GM18517 (cell line): Measurements from ENCODE around the gene CRYGN.

ENCODE experiments used
- ATAC-seq: cut with Tn5 transposase; IDR thresholded peaks from one replicate; pipeline ENCODE4 v1.9.1; 2021; ENCODE audit warnings: mild to moderate bottlenecking, moderate library complexity; ENCODE audit not compliant: unreplicated experiment

The CRYGN gene

DNA sequence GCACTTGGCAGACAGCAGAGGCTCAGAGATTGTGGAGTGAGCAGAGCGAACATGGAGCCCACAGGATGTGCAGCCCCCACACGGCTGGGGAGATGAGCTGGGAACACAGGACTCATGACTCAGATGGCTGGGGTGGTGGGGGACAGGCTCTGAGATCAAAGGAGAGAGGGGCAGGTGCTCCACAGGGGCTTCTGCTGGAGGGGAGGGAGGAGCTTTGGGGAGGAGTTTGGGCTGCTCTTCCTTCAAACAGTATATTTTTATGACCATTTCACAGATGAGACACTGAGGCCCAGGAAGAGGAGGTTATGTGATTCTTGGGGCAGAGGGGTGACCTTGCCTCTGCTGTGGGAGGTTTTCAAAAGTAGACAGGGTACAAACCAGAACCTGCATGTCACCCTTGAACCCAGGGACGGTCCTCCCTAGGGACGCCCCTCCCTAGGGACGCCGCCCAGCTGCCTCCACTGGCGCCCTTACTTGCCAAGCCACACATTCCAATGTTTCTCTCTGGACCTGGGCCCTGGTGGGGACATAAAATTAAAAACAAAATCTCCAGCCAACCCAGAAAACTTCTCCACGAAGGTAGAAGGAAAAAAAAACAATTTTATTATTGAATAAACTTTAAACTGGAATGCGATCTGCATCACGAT, 981 bp upstream of the CRYGN start:
- no peak for ATAC-seq

DNA sequence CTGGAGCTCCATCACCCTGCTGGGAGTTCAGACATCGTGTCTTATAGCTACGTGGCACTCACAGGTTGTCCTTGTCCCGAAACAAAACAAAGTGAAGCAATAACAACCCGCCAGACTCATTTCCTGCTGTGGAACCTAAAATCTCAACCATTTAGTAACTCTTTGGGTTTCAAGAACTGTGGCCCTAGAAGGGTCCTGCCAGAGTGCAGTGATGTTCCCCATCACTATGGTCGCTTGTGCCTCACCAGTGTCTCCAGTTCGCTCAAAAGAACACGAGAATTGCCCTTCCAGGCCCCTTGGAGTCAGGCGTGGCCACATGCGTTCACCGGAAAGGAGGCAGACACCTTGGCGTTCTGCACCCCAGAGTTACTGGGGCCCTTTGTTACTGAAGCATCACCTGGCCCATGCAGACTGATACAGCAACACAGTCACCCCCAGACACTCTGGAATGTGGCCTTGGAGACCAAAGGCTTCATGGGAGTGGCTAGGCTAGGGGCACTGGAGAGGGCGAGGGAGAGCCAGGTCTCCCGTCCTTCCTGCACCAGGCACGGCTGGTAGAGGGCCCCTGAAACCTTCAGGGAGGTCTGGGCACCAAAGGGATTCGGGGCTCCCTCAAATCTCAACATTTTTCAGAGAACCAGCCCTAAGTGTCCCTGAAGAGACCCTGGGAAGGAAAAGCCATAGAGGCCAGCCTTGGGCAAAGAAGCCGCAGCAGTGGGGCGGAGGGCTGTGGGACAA, 908 bp downstream of the CRYGN start:
- no peak for ATAC-seq

DNA sequence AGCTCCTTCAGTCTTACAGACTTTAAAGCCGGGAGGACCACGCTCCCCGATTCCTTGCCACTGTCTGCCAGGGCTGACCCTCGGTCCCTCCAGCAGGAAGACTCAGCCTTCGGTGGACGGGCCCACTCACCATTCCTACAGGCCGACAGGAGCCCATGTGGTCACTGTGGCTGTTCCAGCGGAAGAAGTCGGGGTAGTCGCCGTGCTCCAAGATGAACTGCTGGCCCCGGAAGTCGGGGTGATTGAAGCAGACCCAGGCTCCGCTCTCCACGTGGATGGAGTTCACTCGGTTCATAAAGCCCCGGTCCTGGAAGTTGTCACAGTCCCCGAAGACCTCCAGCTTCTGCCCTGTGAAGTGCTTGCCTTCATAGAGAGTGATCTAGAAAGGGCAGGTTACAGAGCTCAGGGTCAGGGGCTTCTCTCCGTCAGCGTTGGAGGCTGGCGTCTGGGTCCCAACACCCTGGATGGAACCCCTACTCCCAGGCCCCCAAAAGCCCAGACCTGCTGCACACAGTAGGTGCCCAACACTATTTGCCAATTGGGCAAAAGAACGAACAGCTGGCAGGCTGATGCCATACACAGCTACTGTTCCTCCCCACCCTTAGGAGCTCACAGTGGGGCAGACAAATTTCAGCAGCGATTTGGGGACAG, 1.9 kb downstream of the CRYGN start:
- no peak for ATAC-seq

DNA sequence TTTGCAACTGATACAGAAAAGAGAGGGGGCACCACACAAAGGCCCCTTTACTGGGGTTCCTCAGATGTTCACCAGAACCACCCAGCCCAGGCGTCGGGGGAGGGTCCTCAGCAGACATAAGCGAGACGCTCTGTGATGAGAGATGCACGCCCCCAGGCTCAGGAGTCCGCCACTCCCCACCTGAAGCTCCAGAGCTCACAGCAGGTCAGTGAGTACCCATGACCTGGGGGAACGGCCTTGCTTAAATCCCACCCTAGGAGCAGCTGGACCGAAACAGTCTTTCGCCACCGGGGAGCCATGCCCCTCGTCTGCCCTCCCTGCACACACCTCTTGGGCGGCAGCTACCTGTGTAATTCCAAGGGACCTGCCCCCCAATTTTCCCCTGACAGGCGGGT, 2.8 kb downstream of the CRYGN start:
- no peak for ATAC-seq

DNA sequence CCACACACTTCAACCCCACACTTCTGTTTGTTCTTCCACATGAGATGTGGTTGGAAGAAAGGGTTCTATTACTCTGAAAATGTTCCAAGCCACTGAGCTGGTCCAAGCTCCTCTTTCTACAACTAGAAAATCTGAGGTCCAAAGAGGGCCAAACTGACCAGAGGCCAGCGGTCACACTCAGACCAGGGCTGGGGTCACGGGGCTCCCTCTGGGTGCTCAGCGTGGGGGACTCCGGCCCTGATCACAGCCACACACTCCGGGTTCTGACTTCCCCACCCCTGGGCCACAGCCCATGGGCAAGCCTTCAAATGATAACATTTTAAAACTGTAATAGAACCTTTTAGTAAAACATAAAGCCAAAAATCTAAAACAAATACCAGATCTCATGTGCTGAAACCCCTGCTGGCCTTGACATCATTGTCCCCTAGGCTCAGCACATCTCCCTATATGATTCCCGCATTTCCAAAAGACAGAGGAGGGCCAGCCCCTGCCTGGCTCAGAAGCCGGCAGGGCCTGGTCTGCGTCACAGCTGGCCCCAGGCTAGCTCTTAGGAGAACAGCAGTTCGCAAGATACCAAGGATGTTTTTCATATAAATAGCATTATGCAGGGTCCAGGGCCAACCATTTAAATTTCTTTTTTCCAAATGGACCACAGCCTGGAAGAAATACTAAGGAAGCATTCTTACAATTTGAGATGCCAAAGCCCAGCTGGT, 3.3 kb downstream of the CRYGN start:
- no peak for ATAC-seq

DNA sequence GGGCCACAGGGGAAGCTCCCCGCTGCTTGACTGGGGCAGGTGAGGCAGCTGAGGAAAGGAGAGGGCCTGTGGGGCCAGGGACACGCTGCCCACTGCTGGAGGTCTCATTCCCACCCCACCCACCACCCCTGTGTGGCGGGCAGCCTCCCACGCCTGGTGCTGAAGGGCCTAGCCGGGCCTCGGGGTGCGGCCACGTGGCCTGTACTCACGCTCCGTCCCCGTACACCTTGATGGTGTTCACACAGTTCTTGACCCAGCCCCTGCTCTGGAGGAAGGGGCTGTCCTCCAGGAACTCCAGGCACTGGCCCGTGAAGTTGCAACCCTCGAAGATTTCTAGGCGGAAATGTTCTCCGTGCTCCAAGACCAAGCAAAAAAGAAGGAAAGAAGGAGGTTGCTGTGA, 4.0 kb downstream of the CRYGN start:
- no peak for ATAC-seq

DNA sequence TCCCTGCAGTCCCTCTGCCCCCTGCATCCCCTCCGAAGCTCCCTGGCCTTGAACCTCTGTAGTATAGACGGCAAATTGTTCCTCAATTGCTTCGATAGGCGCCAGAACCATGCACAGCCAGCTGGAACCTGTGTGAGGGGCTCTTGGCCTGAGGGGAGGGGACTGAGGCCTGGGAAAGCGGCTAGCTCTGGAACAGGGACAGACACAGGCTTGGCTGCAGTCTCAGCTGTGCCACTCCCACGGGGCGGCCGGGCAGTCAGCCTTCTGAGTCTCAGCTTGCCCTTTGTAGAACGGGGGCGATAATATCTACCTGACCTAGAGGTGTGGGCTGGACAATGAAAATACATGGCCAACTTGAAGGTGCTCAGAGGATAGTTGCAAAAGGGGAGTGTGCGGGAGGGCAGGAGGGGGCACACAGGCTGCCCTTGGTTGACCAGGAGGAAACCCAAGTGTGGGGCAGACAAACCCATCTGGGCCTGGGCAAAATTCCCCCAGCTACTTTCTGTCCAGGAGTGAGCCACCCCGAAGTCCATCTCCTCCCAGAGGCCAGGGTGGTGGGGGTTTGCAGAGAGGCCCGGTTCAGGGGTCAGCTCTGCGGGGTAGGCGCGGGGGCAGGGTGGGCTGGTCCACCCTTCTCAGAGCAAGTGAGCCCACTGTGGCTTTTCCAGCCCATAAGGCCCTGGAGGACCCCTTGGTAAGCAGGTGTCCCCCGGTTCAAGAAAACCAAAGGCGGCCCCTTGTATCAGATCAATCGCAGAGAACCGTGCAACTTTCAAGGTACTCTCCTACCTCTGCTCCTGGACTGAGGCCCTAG, 4.6 kb downstream of the CRYGN start:
- ATAC-seq, result no peak

DNA sequence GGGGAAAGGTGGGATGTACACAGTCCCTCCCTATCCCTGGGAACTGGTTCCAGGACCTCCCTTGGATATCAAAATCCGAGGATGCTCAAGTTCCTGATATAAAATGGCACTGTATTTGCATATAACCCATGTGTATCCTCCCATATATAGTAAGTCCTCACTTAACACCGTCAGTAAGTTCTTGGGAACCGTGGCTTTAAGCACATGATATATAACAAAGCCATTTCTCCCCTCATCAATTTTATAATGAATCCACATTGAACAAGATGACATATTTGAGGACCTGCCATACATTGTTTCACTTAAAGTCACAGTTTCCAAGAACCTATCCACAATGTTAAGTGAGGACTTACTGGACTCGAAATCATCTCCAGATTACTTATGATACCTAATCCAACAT, 5.4 kb downstream of the CRYGN start:
- no peak for ATAC-seq

DNA sequence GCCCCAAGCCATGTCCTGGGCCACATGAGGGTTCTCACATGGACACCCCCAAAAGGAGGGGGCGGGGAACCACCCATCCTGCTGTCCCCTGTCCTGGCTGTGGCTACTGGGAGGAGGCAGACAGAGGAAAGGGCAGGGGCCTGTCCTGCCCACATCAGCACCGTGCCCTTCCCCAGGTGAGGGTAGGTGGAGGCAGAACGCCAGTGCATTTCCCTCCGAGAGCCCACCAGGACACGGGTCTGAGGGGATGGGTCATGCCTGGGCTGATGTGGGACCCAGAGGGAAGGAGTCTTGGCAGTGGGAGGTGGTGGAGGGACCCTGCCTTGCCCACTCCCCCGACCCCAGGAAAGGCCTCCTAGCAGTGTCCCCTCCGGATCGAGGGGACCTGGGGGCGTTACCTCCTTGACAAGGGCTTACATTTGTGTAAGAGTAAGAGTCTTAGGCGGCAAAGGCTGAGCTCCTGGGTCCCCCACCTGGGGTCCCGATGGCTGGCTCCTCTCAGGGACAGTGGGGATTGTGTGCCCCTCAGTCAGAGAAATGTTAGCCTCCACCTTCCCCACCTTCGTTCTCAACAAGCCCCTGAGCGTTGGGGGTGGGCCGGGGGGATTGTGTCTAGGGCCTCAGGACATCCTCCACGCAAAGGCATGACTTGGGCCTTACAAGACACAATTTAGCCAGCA, 6.1 kb downstream of the CRYGN start:
- ATAC-seq, result no peak

DNA sequence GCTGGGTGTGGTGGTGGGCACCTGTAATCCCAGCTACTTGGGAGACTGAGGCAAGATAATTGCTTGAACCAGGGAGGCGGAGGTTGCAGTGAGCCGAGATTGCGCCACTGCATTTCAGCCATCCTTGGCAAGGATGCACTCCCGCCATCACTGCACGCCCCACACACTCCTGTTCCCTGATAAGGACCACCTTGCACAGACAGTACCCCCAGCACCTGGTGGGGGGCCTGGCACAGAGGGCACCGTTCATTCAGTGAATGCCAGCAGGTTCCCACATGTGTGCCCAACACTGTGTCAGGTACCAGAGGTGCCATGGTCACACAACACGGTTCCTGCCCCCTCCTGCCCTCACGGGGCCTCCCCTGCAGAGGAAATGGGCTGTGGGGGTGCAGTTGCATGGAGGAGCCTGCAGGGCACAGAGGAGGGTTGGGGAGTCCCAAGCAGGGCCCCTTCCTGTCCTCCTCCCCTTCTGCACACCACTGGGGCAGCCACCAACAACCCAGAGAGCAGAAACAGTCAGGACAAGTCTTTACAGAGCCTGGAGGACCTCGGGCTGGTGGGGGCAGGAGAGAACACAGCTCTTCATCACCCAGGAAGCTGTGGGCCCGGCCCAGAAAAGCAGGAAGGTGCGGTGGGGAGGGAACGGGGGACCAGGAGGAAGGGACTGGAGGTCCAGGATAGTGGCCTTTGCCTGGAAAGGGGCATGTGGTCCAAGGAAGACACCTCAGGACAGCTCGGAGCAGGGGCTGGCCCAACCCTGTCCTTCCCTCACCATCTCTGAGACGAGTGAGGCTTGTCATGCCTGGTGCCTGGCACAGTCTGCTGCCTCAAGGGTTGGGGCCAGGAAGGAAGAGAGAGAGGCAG, 7.1 kb downstream of the CRYGN start:
- no peak for ATAC-seq

DNA sequence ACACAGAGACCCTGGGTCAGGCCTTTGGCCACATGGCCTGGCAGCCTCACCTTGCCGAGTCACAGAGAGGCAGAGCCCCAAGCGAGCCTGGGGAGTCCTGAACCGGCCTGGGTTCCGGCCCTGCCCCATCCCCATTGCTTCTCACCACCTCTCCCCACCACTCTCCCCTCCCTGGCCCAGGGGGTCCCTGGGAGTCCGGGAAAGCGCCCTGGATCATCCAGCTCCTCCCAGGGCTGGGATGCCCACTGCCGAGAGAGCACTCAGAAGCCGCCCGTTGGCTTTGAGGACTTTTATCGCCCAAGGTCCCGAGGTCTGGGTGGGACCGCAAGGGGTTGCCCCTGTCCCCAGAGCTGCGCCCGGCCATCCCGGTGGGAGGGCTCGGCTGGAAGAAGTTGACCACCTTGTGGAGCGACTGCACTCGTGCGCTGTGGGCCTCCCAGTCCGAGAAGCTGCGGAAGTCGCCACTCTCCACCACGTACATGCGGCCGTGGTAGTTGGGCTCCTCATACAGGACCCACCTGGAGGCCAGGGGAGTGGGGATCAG, 8.1 kb downstream of the CRYGN start:
- ATAC-seq, result no peak

DNA sequence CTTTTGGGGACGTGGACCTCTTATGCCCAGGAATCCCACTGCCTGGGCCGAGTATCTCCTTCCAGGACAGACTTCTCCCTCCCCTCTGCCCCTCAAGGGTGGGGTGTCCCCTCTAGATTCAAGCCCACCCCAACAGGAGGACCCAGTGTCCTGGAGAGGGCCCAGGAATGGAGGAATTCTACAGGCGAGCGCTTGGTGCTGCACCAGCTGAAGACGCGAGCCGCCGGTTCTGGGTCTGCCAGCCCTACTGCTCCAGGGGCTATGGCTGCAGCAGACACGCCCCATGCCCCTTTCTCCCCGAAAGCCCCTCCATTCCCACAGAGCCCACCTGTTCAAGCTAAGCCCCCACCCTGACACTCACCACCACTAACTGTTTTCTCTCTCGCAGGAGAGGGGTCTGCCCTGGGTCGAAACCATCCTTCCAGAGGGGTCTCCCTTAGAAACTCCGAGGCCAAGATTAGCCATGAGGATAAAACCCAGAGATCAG, 8.6 kb downstream of the CRYGN start:
- ATAC-seq, result no peak

DNA sequence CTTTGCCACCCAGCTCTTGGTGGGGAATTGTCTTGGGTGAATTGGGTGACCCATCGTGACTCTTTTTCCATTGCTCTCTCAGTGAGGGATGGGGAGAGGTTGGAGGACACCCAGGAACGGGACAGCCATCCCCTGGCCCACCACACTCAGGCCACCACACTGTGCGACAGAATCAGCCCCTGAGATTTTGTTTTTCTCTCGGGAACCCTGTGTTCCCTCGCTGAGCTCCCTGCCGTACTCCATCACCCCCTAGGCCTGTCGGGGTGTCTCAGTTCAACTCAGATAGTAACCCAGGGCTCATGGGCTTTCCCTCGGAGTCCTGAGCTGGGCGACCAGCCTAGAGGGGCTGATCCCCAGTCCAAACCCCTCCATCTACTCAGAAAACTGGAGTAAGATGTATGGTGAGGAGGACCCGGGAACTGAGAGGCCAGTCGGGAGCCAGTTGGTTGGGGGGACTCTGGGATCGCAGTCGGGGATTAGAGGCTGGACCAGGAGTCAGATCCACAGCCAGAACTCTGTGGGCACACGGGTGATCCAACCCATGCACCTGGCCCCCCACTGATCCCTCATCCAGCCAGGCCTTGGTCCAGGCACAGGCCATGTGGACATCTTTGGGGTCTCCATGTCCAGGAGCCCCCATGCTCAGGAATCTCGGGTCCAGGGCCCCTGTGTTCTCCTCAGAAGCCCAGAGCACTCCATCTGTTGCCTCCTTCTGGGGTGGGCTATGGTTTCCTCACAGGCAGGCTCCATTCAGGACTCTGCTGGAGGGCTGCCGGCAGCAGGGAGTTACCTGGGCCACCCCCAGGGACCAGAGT, 9.3 kb downstream of the CRYGN start:
- ATAC-seq, result no peak

DNA sequence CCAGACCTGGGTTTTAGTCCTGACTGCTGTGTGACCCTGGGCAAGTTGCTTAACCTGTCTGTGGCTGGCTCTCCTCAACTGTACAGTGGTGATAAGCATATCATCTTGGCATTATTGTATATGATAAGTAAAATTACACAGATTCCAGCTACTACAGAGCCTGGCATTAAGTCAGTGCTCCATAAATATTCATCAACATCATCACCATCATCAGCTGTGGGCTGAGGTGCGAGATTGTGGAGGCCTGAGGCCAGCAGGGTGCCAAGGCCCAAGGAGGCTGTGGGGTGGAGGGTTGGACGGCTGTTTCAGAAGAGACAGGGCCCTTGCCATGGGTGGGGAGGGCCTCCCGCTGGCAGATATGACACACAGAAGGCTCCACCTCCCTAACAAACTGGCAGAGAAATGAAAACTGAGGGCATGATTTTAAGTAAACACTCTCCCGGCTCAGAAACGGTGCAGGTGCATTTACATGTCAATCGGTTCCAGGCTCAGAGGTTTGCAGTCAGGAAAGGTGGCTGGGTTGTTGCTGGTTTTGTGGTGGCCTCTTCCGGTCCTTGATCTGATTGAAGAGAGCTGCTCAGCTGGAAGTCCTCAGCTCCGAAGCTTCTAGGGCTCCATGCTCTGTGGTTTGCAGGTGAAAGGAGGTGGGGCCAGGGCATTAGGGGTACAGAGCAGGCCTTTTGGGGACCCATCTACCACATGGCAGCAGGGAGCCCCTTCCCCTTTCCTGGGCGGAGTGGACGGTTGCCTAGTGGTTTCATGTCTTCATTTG, 10.2 kb downstream of the CRYGN start:
- no peak for ATAC-seq

DNA sequence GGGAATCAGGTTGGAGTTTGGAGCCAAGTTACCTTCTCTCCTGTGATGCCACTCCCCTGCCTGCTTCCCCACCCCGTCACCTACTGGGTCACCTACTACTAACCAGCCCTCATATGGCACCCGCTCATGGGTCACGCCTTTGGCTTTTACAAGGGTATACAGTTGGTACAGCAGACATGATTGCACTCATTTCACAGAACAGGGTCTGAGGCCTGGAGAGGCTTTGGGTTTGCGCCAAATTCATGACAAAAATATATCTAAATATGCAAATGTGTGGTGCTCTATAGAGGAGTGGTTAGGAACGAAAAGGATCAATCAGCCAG, 10.7 kb downstream of the CRYGN start:
- ATAC-seq, result no peak

DNA sequence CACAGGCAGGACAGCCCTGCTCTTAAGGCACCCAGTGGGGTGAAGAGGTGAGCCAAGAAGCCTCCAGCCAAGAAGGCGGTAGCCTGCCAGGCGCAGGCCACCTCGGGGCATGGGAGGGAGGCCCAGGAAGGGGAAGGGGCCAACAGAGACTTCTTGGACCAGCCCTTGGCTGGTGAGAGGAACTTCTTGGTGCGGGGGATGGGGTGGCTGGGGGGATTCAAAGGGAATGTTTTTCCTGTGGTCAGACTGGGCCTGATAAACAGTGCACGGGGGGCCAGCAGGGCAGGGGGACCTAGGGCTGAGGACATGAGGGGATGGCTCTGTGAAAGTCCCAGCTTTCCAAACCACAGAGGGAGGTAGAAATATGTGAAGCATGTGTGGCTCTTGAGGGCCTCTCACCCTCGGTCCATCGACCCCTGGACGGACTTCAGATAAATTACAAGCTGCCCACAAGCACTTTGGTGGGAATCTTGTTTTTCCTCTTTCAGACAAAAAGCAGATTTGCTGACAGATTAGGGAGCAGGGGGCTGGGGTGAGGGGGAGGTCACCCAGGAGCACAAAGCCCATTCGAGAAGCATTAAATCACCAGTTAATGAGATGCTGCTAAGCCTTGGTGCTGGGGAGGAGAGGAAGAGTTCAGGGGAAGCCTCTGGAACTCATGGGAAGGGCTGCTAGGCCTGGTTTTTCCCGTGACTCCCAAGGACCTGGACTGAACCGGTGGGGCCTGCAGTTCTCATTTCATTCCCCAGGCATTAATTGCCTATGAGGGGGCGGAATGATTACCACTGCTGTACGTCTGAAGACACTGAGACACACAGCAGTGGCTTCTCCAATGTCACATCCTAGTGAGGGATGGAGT, 11.3 kb downstream of the CRYGN start:
- ATAC-seq, result no peak
